Right lobe of liver (tissue), 6 donors: ENCODE measurements around the gene C8B. TPM values are rescaled to one million over a fixed set of nuclear protein-coding genes. Genes with fewer than 3 reads are reported as not detected.

Experiments
- ATAC-seq, 4 donors: fragments of 200-7000 bp; cut with Tn5 transposase; one replicate each; pipeline ENCODE4 v1.9.1; 2020; ENCODE audit warnings: mild to moderate bottlenecking in 4 of 4, moderate library complexity in 4 of 4
- DNase-seq, 3 donors: peaks; one replicate each; pipeline ENCODE4 v3.0.0-alpha.2; 2020
- H3K27ac ChIP-seq, 3 donors: fragments of 200-600 bp; one replicate each; pipeline ENCODE4 v1.8.0; 2022
- H3K27me3 ChIP-seq, 2 donors: fragments of 200-600 bp; one replicate each; pipeline ENCODE4 v1.8.0; 2022
- H3K36me3 ChIP-seq, 4 donors: fragments of 200-600 bp; sonication (generic) in 1 of 4; one replicate each; pipeline versions ENCODE4 v1.5.1 to v1.8.0; 2017 to 2022; ENCODE audit warnings: control low read depth in 1 of 4
- H3K4me1 ChIP-seq, 4 donors: fragments of 200-600 bp; sonication (generic) in 1 of 4; one replicate each; pipeline versions ENCODE4 v1.5.1 to v1.8.0; 2017 to 2022; ENCODE audit warnings: control low read depth in 1 of 4
- H3K4me3 ChIP-seq, 3 donors: fragments of 200-600 bp; one replicate each; pipeline ENCODE4 v1.8.0; 2022
- H3K9me3 ChIP-seq, 4 donors: fragments of 200-600 bp; sonication (generic) in 1 of 4; one replicate each; pipeline versions ENCODE4 v1.5.1 to v1.8.0; 2017 to 2022; ENCODE audit warnings: control low read depth in 1 of 4
- CTCF ChIP-seq, 4 donors: fragments of 200-600 bp in 3 of 4; fragments of 450-650 bp in 1 of 4; IDR thresholded peaks; one replicate each; pipeline versions ENCODE4 v1.5.1 to v1.8.0; 2016 to 2022; ENCODE audit warnings: antibody characterized with exemption in 4 of 4, mild to moderate bottlenecking in 2 of 4
- POLR2A ChIP-seq: fragments of 450-650 bp; IDR thresholded peaks from one replicate; pipeline ENCODE4 v1.6.1; 2017; ENCODE audit warnings: antibody characterized with exemption, mild to moderate bottlenecking
- WGBS: methylation state at CpG from one replicate; pipeline ENCODE4 v1.1.6; 2018; ENCODE audit warnings: low coverage, low lambda C conversion rate; ENCODE audit not compliant: insufficient coverage; ENCODE audit errors: missing lambda C conversion rate; 5-methylcytosine and 5-hydroxymethylcytosine counted together
- intact Hi-C, 2 donors: fragments of 100-400 bp; cut with DNase I; formaldehyde crosslinking; loops; one replicate each; pipeline versions ENCODE4 v1.11.2 to v1.14.1; 2022
- total RNA-seq, 6 experiments: library from RNA; depleted of rRNA in 2 of 6; stranded (reverse); fragments of >200 nt in 2 of 6; fragmentation: NEBNext Ultra II Directional in 3 of 6; extraction: Animal tissue kit (Norgen Biotek cat#: 25700) in 3 of 6; gene quantifications; one replicate each; pipeline versions ENCODE4 v1.1.0 to v1.2.4, GENCODE V29; 2016 to 2023
- donor health status: DM: no; HTN: yes; CAD: no.
- donor health status: DM: no; HTN: no; CAD: no.
- donor health status: DM: no; HTN: no; CAD: no.
- donor health status: DM: no; HTN: yes; CAD: no.
- donor health status: DM: no; HTN: yes; CAD: no.

Gene C8B
- total RNA-seq, 6 experiments from 2014 or later: 289 to 573 (median 400) TPM

GRCh38 chr1:56954664-56955063 is 11.2 kb downstream of the C8B start:
- ATAC-seq: no peak
- H3K27me3 ChIP-seq: no peaks in the 10 kb centered on the region
- WGBS: 64% methylated on average over 1 of the region's 1 CpG

GRCh38 chr1:56953386-56953785 is 12.4 kb downstream of the C8B start:
- H3K4me1 ChIP-seq: peaks cover 0 to 44% (median 13%) of the 10 kb centered on the region in 4 donors
- H3K27ac ChIP-seq: no peak overlapping the region
- H3K4me3 ChIP-seq: no peak overlapping the region
- no peaks in the 10 kb centered on the region for H3K9me3 ChIP-seq
- no peaks in the 10 kb centered on the region for H3K27me3 ChIP-seq
- no peak for TF ChIP-seq POLR2A
- TF ChIP-seq CTCF (IDR thresholded peaks at IDR 0.05): no peak
- intact Hi-C loops: no loop called here
- peaks cover 3 to 91% (median 40%) of the 10 kb centered on the region in 4 donors for H3K36me3 ChIP-seq
- no peak for DNase-seq
- 46% methylated on average over 5 of the region's 5 CpGs for WGBS
- ATAC-seq: peak in 1 of 4 donors; percentile 15

More at GRCh38 chr1:56954664-56955063, 11.2 kb downstream of the C8B start:
- TF ChIP-seq CTCF (IDR thresholded peaks at IDR 0.05) (no peak), POLR2A (no peak)
- Histone ChIP-seq H3K4me1 (peaks cover 0 to 56% (median 20%) of the 10 kb centered on the region in 4 donors), H3K4me3 (no peak overlapping the region), H3K9me3 (no peaks in the 10 kb centered on the region), H3K36me3 (peaks cover 0 to 88% (median 42%) of the 10 kb centered on the region in 4 donors), H3K27ac (peak overlapping the region in 1 of 3 donors; percentile 24)
- no peak for DNase-seq
- intact Hi-C loops: no loop called here

GRCh38 chr1:56952501-56952900 is 13.3 kb downstream of the C8B start:
- no peak for DNase-seq
- TF ChIP-seq POLR2A: no peak
- TF ChIP-seq CTCF (IDR thresholded peaks at IDR 0.05): no peak
- Histone ChIP-seq H3K4me1 (peaks cover 0 to 35% (median 9%) of the 10 kb centered on the region in 4 donors), H3K36me3 (peaks cover 3 to 93% (median 41%) of the 10 kb centered on the region in 4 donors), H3K27ac (peak overlapping the region in 1 of 3 donors; percentile 30), H3K4me3 (no peak overlapping the region), H3K9me3 (no peaks in the 10 kb centered on the region), H3K27me3 (no peaks in the 10 kb centered on the region)
- intact Hi-C loops: no loop called here
- 66% methylated on average over 8 of the region's 8 CpGs for WGBS
- ATAC-seq: peak; percentile 6 to 49 (median 41)

- TF ChIP-seq CTCF (IDR thresholded peaks at IDR 0.05) (no peak), POLR2A (no peak)
- intact Hi-C loops: no loop called here
- peaks cover 0 to 28% (median 0%) of the 10 kb centered on the region in 4 donors for H3K4me1 ChIP-seq
- H3K27ac ChIP-seq: no peak overlapping the region
- DNase-seq (no peak), ATAC-seq (no peak)
- 89% methylated on average over 1 of the region's 1 CpG for WGBS
- H3K27me3 ChIP-seq: no peaks in the 10 kb centered on the region
- H3K36me3 ChIP-seq: peaks cover 5 to 87% (median 40%) of the 10 kb centered on the region in 4 donors
- no peaks in the 10 kb centered on the region for H3K9me3 ChIP-seq
- no peak overlapping the region for H3K4me3 ChIP-seq
Measured at GRCh38 chr1:56948403-56949023, 17.3 kb downstream of the C8B start.
